B cell (primary cell): ENCODE measurements around the gene ZBTB37. TPM values are rescaled to one million over a fixed set of nuclear protein-coding genes. Genes with fewer than 3 reads are reported as not detected.

Experiments used
- ATAC-seq: fragments of 200-7000 bp; cut with Tn5 transposase; one replicate; pipeline ENCODE4 v1.10.0; 2021; ENCODE audit warnings: low read depth, mild to moderate bottlenecking, moderate number of reproducible peaks, moderate library complexity
- CTCF ChIA-PET: fragments of 350-600 bp; sonication (Branson Sonifier 250); formaldehyde crosslinking; loops from one replicate; lab custom pipeline; 2021; ENCODE audit warnings: antibody characterized with exemption, inconsistent platforms; lab: Charles Lee
- POLR2A ChIA-PET: fragments of 350-600 bp; sonication (Branson Sonifier 250); formaldehyde crosslinking; loops from one replicate; lab custom pipeline; 2021; ENCODE audit warnings: antibody characterized with exemption; lab: Charles Lee
- DNase-seq: peaks from one replicate; pipeline ENCODE4 v3.0.0; 2013
- H2AFZ ChIP-seq: 2 replicates; pipeline ENCODE4 v1.6.1; 2012; ENCODE audit warnings: mild to moderate bottlenecking, low read depth, low read length; ENCODE audit not compliant: insufficient read depth, poor library complexity, severe bottlenecking
- H3K27ac ChIP-seq, 2 donors: 1 replicate in 1 of 2; 2 replicates in 1 of 2; pipeline ENCODE4 v1.5.1; 2012 to 2013; ENCODE audit warnings: low read length in 2 of 2, mild to moderate bottlenecking in 2 of 2, moderate library complexity in 1 of 2
- H3K27me3 ChIP-seq, 4 experiments: fragments of 200-600 bp in 1 of 4; sonication (generic) in 1 of 4; replicated peaks in 1 of 4; 1 replicate in 2 of 4; 2 replicates in 2 of 4; pipeline versions ENCODE4 v1.6.1 to v1.7.0; 2013 to 2016; ENCODE audit warnings: low read length in 3 of 4, mild to moderate bottlenecking in 2 of 4, mixed read lengths in 1 of 4, moderate library complexity in 1 of 4; ENCODE audit not compliant: insufficient read depth in 4 of 4, control insufficient read depth in 3 of 4; ENCODE audit errors: control extremely low read depth in 1 of 4
- H3K36me3 ChIP-seq, 2 experiments: replicated peaks in 1 of 2; 1 replicate in 1 of 2; 2 replicates in 1 of 2; pipeline versions ENCODE4 v1.6.1 to v1.7.1; 2013; ENCODE audit warnings: low read length in 1 of 2; ENCODE audit not compliant: insufficient read depth in 2 of 2, control insufficient read depth in 1 of 2; ENCODE audit errors: control extremely low read depth in 1 of 2, extremely low read depth in 1 of 2
- H3K4me1 ChIP-seq, 2 donors: fragments of 200-600 bp in 1 of 2; sonication (generic) in 1 of 2; 1 replicate in 1 of 2; 2 replicates in 1 of 2; pipeline versions ENCODE4 v1.5.1 to v1.6.1; 2013 to 2017; ENCODE audit warnings: low read length in 2 of 2; ENCODE audit not compliant: control insufficient read depth in 2 of 2, insufficient read depth in 2 of 2
- H3K4me2 ChIP-seq: replicated peaks from 2 replicates; pipeline ENCODE3; 2012; ENCODE audit warnings: mild to moderate bottlenecking, low read depth, low read length; ENCODE audit not compliant: poor library complexity, severe bottlenecking
- H3K4me3 ChIP-seq, 5 experiments: fragments of 200-600 bp in 1 of 5; sonication (generic) in 1 of 5; 1 replicate in 3 of 5; 2 replicates in 2 of 5; pipeline versions ENCODE4 v1.5.1 to v1.7.0; 2011 to 2016; ENCODE audit warnings: low read length in 4 of 5, mild to moderate bottlenecking in 4 of 5, low read depth in 2 of 5, control low read depth in 1 of 5, moderate library complexity in 1 of 5; ENCODE audit not compliant: insufficient read depth in 1 of 5; ENCODE audit errors: control extremely low read depth in 1 of 5, extremely low read depth in 1 of 5
- H3K79me2 ChIP-seq: fragments of 200-600 bp; sonication (generic); one replicate; pipeline ENCODE4 v1.6.0; 2016; ENCODE audit warnings: low read length; ENCODE audit not compliant: control insufficient read depth, insufficient read depth
- H3K9ac ChIP-seq: fragments of 200-600 bp; sonication (generic); 2 replicates; pipeline ENCODE4 v1.6.1; 2017; ENCODE audit warnings: mild to moderate bottlenecking, low read length, moderate library complexity
- H3K9me3 ChIP-seq, 3 donors: one replicate each; pipeline versions ENCODE4 v1.6.1 to v1.7.1; 2013; ENCODE audit warnings: low read length in 2 of 3; ENCODE audit not compliant: control insufficient read depth in 2 of 3, insufficient read depth in 1 of 3; ENCODE audit errors: control extremely low read depth in 1 of 3
- H4K20me1 ChIP-seq: 2 replicates; pipeline ENCODE4 v1.6.0; 2012; ENCODE audit warnings: mild to moderate bottlenecking, low read length; ENCODE audit not compliant: insufficient read depth, control insufficient read depth, poor library complexity, severe bottlenecking
- H3K27ac Mint-ChIP-seq: one replicate; pipeline ENCODE4 v1.8.0; 2021; ENCODE audit warnings: mixed read lengths
- H3K27me3 Mint-ChIP-seq: one replicate; pipeline ENCODE4 v1.8.0; 2021; ENCODE audit warnings: mixed read lengths
- H3K4me1 Mint-ChIP-seq: one replicate; pipeline ENCODE4 v1.8.0; 2021; ENCODE audit warnings: mixed read lengths
- H3K4me3 Mint-ChIP-seq: one replicate; pipeline ENCODE4 v1.8.0; 2021; ENCODE audit warnings: mixed read lengths
- H3K9me3 Mint-ChIP-seq: one replicate; pipeline ENCODE4 v1.8.0; 2022; ENCODE audit warnings: mixed read lengths; ENCODE audit not compliant: insufficient read depth
- EZH2 ChIP-seq: IDR thresholded peaks from 2 replicates; pipeline ENCODE4 v1.6.1; 2012; ENCODE audit warnings: borderline replicate concordance, low read depth, mild to moderate bottlenecking, moderate library complexity, low read length; ENCODE audit not compliant: insufficient read depth, poor library complexity, severe bottlenecking
- whole genome bisulfite sequencing: methylation state at CpG from one replicate; pipeline ENCODE4 v1.1.5; 2013; ENCODE audit warnings: missing lambda C conversion rate; ENCODE audit not compliant: insufficient coverage; 5-methylcytosine and 5-hydroxymethylcytosine counted together
- intact Hi-C: fragments of 100-400 bp; cut with micrococcal nuclease; formaldehyde crosslinking; loops from one replicate; pipeline ENCODE4 v1.10.0; 2022
- polyA plus RNA-seq: library from polyadenylated mRNA; depleted of rRNA; stranded (reverse); fragments of >200 nt; gene quantifications from 2 replicates; pipeline ENCODE4 v1.2.3, GENCODE V29; 2012
- total RNA-seq, 2 donors: library from RNA; stranded (reverse); fragments of 120-200 nt in 1 of 2; gene quantifications; 1 replicate in 1 of 2; 2 replicates in 1 of 2; pipeline versions ENCODE4 v1.2.3 to v1.2.4, GENCODE V29; 2013 to 2022
- TF ChIP-seq, protein P1 (sequence below): fragments of 200-600 bp; IDR thresholded peaks from one replicate; pipeline ENCODE4 v1.8.0; 2022; ENCODE audit warnings: antibody characterized with exemption, mild to moderate bottlenecking

Gene ZBTB37
- total and polyA plus RNA-seq, 2 donors (not counting 1 experiment from before 2014, with no cell fraction given) = 4.9 to 37.1 TPM

DNA sequence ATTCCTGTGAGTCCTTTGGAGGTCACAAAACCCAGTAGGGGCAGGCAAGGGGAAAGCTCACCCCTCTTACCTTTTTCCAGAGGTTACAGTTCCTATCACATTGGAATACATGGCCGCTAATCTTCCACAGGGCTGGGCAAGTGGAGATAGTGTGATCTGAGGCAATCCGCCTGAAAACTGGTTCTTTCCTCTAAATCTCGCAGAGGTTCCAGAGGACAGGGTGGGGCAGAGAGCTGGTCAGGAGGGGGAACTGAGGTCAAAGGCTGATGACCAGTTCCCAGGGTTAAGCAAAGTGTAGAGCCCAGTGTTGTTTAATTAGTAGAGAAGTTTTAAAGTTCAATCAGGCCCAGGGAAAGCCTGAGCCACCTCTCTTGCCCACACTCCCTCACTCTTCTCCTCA is 49.0 kb downstream of the ZBTB37 start, which contains the start of gene SERPINC1:
Gene SERPINC1, minus strand, starts transcription at position 179 of the 400 bp plus-strand sequence. Its CDS starts 68 bp downstream, at position 111.
- H2AFZ ChIP-seq = no peak within 1 kb of the TSS
- no peaks in the 10 kb centered on the region for H3K9me3 ChIP-seq
- no peak within 1 kb of the TSS for H3K4me3 ChIP-seq
- Mint-ChIP-seq H3K4me3 (no peak within 1 kb of the TSS), H3K9me3 (peaks cover 2% of the 10 kb centered on the region), H3K27ac (no peak within 1 kb of the TSS), H3K4me1 (no peaks in the 10 kb centered on the region), H3K27me3 (no peaks in the 10 kb centered on the region)
- H3K27me3 ChIP-seq = no peaks in the 10 kb centered on the region
- no peaks in the 10 kb centered on the region for H3K36me3 ChIP-seq
- H4K20me1 ChIP-seq = no peaks in the 10 kb centered on the region
- ChIA-PET CTCF (interaction anchor here (0.6 kb wide), 1 partner anchor 667 kb away, joined by 3 read pairs; no protein-coding TSS in a partner anchor), POLR2A (no interaction called here)
- H3K4me1 ChIP-seq = no peaks in the 10 kb centered on the region
- H3K9ac ChIP-seq = no peak within 1 kb of the TSS
- no peak for TF ChIP-seq EZH2
- TF ChIP-seq, protein P1, sequence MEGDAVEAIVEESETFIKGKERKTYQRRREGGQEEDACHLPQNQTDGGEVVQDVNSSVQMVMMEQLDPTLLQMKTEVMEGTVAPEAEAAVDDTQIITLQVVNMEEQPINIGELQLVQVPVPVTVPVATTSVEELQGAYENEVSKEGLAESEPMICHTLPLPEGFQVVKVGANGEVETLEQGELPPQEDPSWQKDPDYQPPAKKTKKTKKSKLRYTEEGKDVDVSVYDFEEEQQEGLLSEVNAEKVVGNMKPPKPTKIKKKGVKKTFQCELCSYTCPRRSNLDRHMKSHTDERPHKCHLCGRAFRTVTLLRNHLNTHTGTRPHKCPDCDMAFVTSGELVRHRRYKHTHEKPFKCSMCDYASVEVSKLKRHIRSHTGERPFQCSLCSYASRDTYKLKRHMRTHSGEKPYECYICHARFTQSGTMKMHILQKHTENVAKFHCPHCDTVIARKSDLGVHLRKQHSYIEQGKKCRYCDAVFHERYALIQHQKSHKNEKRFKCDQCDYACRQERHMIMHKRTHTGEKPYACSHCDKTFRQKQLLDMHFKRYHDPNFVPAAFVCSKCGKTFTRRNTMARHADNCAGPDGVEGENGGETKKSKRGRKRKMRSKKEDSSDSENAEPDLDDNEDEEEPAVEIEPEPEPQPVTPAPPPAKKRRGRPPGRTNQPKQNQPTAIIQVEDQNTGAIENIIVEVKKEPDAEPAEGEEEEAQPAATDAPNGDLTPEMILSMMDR = no peak
- H3K27ac ChIP-seq = no peak within 1 kb of the TSS
- intact Hi-C loops = no loop called here
- WGBS = 100% methylated on average over 3 of the region's 3 CpGs
- DNase-seq (no peak), ATAC-seq (no peak)
- H3K4me2 ChIP-seq = no peak within 1 kb of the TSS
- no peaks in the 10 kb centered on the region for H3K79me2 ChIP-seq

DNA sequence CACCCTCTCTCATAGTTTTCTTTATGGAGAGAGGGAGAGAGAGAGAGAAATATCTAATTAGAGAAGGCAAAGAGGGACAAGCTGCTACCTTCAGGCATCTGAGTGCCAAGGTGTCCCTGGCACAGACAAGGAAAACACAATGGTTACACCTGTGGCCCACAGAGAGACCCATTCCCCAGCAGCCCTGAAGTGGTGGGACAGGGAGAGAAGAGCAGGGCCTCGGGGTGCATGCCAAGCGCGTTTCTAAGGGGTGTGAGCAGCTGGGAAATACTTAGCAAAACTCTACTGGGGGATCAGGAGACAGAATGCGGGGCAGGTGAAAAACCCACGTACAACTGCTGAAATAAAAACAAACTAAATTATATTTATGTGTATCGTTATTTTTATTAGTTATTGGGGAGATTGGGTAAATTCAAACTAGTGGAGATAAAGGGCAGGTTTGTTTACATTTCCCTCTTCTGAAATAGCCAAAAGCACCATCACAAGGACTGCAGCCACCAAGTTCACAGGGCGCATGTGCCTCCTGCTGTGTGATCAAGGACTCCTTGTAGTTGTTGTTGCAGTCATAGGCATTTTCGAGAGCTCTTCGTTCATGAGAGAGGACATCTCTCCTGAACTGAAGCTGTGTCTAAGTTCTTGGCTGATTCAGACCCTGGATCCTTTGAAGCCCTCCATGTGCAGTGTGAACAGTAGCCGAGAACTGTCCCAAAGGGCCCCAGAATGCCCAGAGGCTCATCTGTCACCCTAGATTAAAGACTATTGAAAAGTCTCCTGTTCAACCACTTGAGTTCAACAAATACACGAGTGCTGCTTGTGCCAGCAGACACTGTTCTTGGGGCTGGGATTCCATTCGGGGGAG is 49.7 kb downstream of the ZBTB37 start:
- H3K27me3 Mint-ChIP-seq = no peaks in the 10 kb centered on the region
- no peak overlapping the region for H3K4me3 Mint-ChIP-seq
- Histone ChIP-seq H3K4me1 (no peaks in the 10 kb centered on the region), H3K9me3 (no peaks in the 10 kb centered on the region), H3K27me3 (no peaks in the 10 kb centered on the region), H3K79me2 (no peaks in the 10 kb centered on the region), H3K4me3 (no peak overlapping the region), H3K9ac (no peak overlapping the region), H3K36me3 (no peaks in the 10 kb centered on the region), H4K20me1 (no peaks in the 10 kb centered on the region), H2AFZ (no peak overlapping the region), H3K27ac (no peak overlapping the region), H3K4me2 (no peak overlapping the region)
- no peak overlapping the region for H3K27ac Mint-ChIP-seq
- ChIA-PET POLR2A (no interaction called here), CTCF (interaction anchor here (0.6 kb wide), 1 partner anchor 668 kb away, joined by 3 read pairs; no protein-coding TSS in a partner anchor)
- TF ChIP-seq, protein P1 = no peak
- no peak for TF ChIP-seq EZH2
- no peaks in the 10 kb centered on the region for H3K9me3 Mint-ChIP-seq
- 96% methylated on average over 6 of the region's 12 CpGs for WGBS
- intact Hi-C loops = no loop called here
- no peak for DNase-seq
- no peaks in the 10 kb centered on the region for H3K4me1 Mint-ChIP-seq
- ATAC-seq = no peak
